D721Med (cell line): ENCODE results near the gene PSMD8.
A peak's percentile ranks its signal among the peaks of the same experiment; 100 is the strongest.
"Not testable (repeated sequence)": the region's sequence is repeated elsewhere in the genome, so short reads cannot be mapped to it uniquely, and the experiment has no call there.

Experiments
- DNase-seq: peaks from one replicate; pipeline ENCODE4 v3.0.0; 2011; ENCODE audit warnings: low spot score; ENCODE audit not compliant: insufficient read length
- FAIRE-seq: peaks from 2 replicates; lab custom pipeline; 2011; peaks lifted over from hg19 to GRCh38; lab: Jason Lieb, UNC
- CTCF ChIP-seq: IDR thresholded peaks from 2 replicates; pipeline ENCODE4 v1.5.1; 2012; ENCODE audit warnings: mild to moderate bottlenecking, control low read depth; ENCODE audit not compliant: insufficient read depth; ENCODE audit errors: missing control alignments

The PSMD8 gene

GRCh38 chr19:38401148-38401547 is 26.8 kb downstream of the PSMD8 start:
- FAIRE-seq (no peak), DNase-seq (no peak)

GRCh38 chr19:38402623-38402966 is 28.2 kb downstream of the PSMD8 start:
- TF ChIP-seq CTCF = no peak
- no peak for FAIRE-seq

More at GRCh38 chr19:38401148-38401547, 26.8 kb downstream of the PSMD8 start:
- no peak for TF ChIP-seq CTCF

GRCh38 chr19:38402967-38403674 is 28.8 kb downstream of the PSMD8 start, which contains the start of gene FAM98C:
Gene FAM98C (plus strand): TSS chr19:38403093. CDS start chr19:38403154, 61 bp downstream.
- FAIRE-seq (no peak), DNase-seq (peak; percentile 99)
- TF ChIP-seq CTCF = peak; percentile 80

More at GRCh38 chr19:38402623-38402966, 28.2 kb downstream of the PSMD8 start:
- DNase-seq = no peak

GRCh38 chr19:38404858-38405257 is 30.5 kb downstream of the PSMD8 start:
- FAIRE-seq = no peak
- no peak for TF ChIP-seq CTCF
- DNase-seq = no peak

- FAIRE-seq = no peak
- no peak for DNase-seq
- TF ChIP-seq CTCF = no peak
These were observed 30.9 kb downstream of the PSMD8 start for GRCh38 chr19:38405276-38405675.

GRCh38 chr19:38409631-38410133 is 35.3 kb downstream of the PSMD8 start:
- DNase-seq = no peak
- no peak for FAIRE-seq
- TF ChIP-seq CTCF = no peak

GRCh38 chr19:38410407-38410806 is 36.0 kb downstream of the PSMD8 start:
- not testable (repeated sequence) for DNase-seq, FAIRE-seq
